ENCODE measurements around the gene CCDC146. TPM values are rescaled to one million over a fixed set of nuclear protein-coding genes. Genes with fewer than 3 reads are reported as not detected.

Gene CCDC146
- total RNA-seq, 1 experiment from 2014 or later = 1.4 TPM

GRCh38 chr7:77258014-77258413 lies 135.6 kb downstream of the CCDC146 start:
- ChIA-PET POLR2A (no interaction called here), CTCF (interaction anchor here (1.5 kb wide), 1 partner anchor 74 kb away, joined by 4 read pairs; no protein-coding TSS in a partner anchor)
- no peaks in the 10 kb centered on the region for H3K36me3 ChIP-seq (ENCODE audit: control insufficient read depth, insufficient read depth, low read length)
- Mint-ChIP-seq H3K4me3 (ENCODE audit: unreplicated experiment) (no peak overlapping the region), H3K9me3 (ENCODE audit: unreplicated experiment) (no peaks in the 10 kb centered on the region), H3K36me3 (ENCODE audit: insufficient read depth, unreplicated experiment) (no peaks in the 10 kb centered on the region), H3K27ac (ENCODE audit: unreplicated experiment) (no peak overlapping the region), H3K27me3 (ENCODE audit: insufficient read depth, unreplicated experiment) (peaks cover 4% of the 10 kb centered on the region), H3K4me1 (ENCODE audit: low read depth, unreplicated experiment) (no peaks in the 10 kb centered on the region)
- intact Hi-C loops (cut with micrococcal nuclease; ENCODE audit: unreplicated experiment) = no loop called here
- TF ChIP-seq CTCF (IDR thresholded peaks at IDR 0.05; ENCODE audit: insufficient read depth in 1 of 2, low read depth in 1 of 2, low read length in 1 of 2, severe bottlenecking in 1 of 2, unreplicated experiment in 1 of 2) = no peak
- no TSS peak for BruUV-seq (replicated peaks)
- DNase-seq = no peak
- H3K4me1 ChIP-seq = no peaks in the 10 kb centered on the region
- no peak overlapping the region for H3K4me3 ChIP-seq (ENCODE audit: low read depth, low read length)
- H3K27me3 ChIP-seq (replicated peaks; ENCODE audit: control insufficient read depth, insufficient read depth, low read length) = no peaks in the 10 kb centered on the region
- H3K9me3 ChIP-seq = no peaks in the 10 kb centered on the region

GRCh38 chr7:77258593-77258992 lies 136.2 kb downstream of the CCDC146 start:
- no peak for TF ChIP-seq CTCF (IDR thresholded peaks at IDR 0.05; ENCODE audit: insufficient read depth in 1 of 2, low read depth in 1 of 2, low read length in 1 of 2, severe bottlenecking in 1 of 2, unreplicated experiment in 1 of 2)
- Mint-ChIP-seq H3K27ac (ENCODE audit: unreplicated experiment) (no peak overlapping the region), H3K36me3 (ENCODE audit: insufficient read depth, unreplicated experiment) (no peaks in the 10 kb centered on the region), H3K4me1 (ENCODE audit: low read depth, unreplicated experiment) (no peaks in the 10 kb centered on the region), H3K9me3 (ENCODE audit: unreplicated experiment) (no peaks in the 10 kb centered on the region), H3K4me3 (ENCODE audit: unreplicated experiment) (no peak overlapping the region), H3K27me3 (ENCODE audit: insufficient read depth, unreplicated experiment) (peaks cover 4% of the 10 kb centered on the region)
- intact Hi-C loops (cut with micrococcal nuclease; ENCODE audit: unreplicated experiment) = no loop called here
- ChIA-PET CTCF (no interaction called here), POLR2A (no interaction called here)
- Histone ChIP-seq H3K27me3 (replicated peaks; ENCODE audit: control insufficient read depth, insufficient read depth, low read length) (no peaks in the 10 kb centered on the region), H3K4me1 (no peaks in the 10 kb centered on the region), H3K9me3 (no peaks in the 10 kb centered on the region), H3K36me3 (ENCODE audit: control insufficient read depth, insufficient read depth, low read length) (no peaks in the 10 kb centered on the region), H3K4me3 (ENCODE audit: low read depth, low read length) (no peak overlapping the region)
- BruUV-seq (replicated peaks) = no TSS peak
- no peak for DNase-seq

- no peaks in the 10 kb centered on the region for H3K36me3 Mint-ChIP-seq (ENCODE audit: insufficient read depth, unreplicated experiment)
- Histone ChIP-seq H3K9me3 (no peaks in the 10 kb centered on the region), H3K36me3 (ENCODE audit: control insufficient read depth, insufficient read depth, low read length) (no peaks in the 10 kb centered on the region), H3K4me1 (no peaks in the 10 kb centered on the region), H3K4me3 (ENCODE audit: low read depth, low read length) (no peak overlapping the region), H3K27me3 (replicated peaks; ENCODE audit: control insufficient read depth, insufficient read depth, low read length) (no peaks in the 10 kb centered on the region)
- BruUV-seq (replicated peaks) = no TSS peak
- no peaks in the 10 kb centered on the region for H3K4me1 Mint-ChIP-seq (ENCODE audit: low read depth, unreplicated experiment)
- H3K27me3 Mint-ChIP-seq (ENCODE audit: insufficient read depth, unreplicated experiment) = no peaks in the 10 kb centered on the region
- H3K27ac Mint-ChIP-seq (ENCODE audit: unreplicated experiment) = no peak overlapping the region
- POLR2A ChIA-PET = no interaction called here
- H3K4me3 Mint-ChIP-seq (ENCODE audit: unreplicated experiment) = no peak overlapping the region
- TF ChIP-seq CTCF (IDR thresholded peaks at IDR 0.05; ENCODE audit: insufficient read depth in 1 of 2, low read depth in 1 of 2, low read length in 1 of 2, severe bottlenecking in 1 of 2, unreplicated experiment in 1 of 2) = no peak
- no peak for DNase-seq
- no peaks in the 10 kb centered on the region for H3K9me3 Mint-ChIP-seq (ENCODE audit: unreplicated experiment)
- intact Hi-C loops (cut with micrococcal nuclease; ENCODE audit: unreplicated experiment) = no loop called here
- CTCF ChIA-PET = no interaction called here
Measured at GRCh38 chr7:77262316-77262715, 139.9 kb downstream of the CCDC146 start.

Measured in Caco-2 (cell line).